Choroid plexus epithelial cell (primary cell): ENCODE results near the gene LAGE3.

Experiments used
- DNase-seq: peaks from one replicate; pipeline ENCODE4 v3.0.0-alpha.2; 2010; ENCODE audit warnings: low read depth
- H3K4me3 ChIP-seq: 2 replicates; pipeline ENCODE4 v1.5.1; 2011; ENCODE audit warnings: low read depth, mild to moderate bottlenecking, control low read depth, low read length, moderate library complexity
- CTCF ChIP-seq: conservative IDR thresholded peaks from 2 replicates; pipeline ENCODE4 v1.5.1; 2011; ENCODE audit warnings: low read depth, mild to moderate bottlenecking, control low read depth, inconsistent platforms, low read length, moderate library complexity

Gene LAGE3

GRCh38 chrX:154472685-154473632 is 6.1 kb downstream of the LAGE3 start:
- H3K4me3 ChIP-seq: no peak overlapping the region
- TF ChIP-seq CTCF: no peak

GRCh38 chrX:154471839-154472684 is 7.0 kb downstream of the LAGE3 start:
- no peak overlapping the region for H3K4me3 ChIP-seq
- no peak for DNase-seq
- no peak for TF ChIP-seq CTCF

More at GRCh38 chrX:154472685-154473632, 6.1 kb downstream of the LAGE3 start:
- no peak for DNase-seq

- no peak for TF ChIP-seq CTCF
- H3K4me3 ChIP-seq: no peak overlapping the region
- no peak for DNase-seq
These were observed 8.0 kb downstream of the LAGE3 start for GRCh38 chrX:154470914-154471568.

GRCh38 chrX:154470434-154470833 is 8.6 kb downstream of the LAGE3 start:
- no peak overlapping the region for H3K4me3 ChIP-seq
- DNase-seq: no peak
- TF ChIP-seq CTCF: no peak

- no peak for TF ChIP-seq CTCF
- DNase-seq: no peak
- H3K4me3 ChIP-seq: no peak overlapping the region
These were observed 9.2 kb downstream of the LAGE3 start for GRCh38 chrX:154469880-154470279.

GRCh38 chrX:154469114-154469513 is 10.0 kb downstream of the LAGE3 start:
- H3K4me3 ChIP-seq: no peak overlapping the region
- no peak for DNase-seq
- TF ChIP-seq CTCF: no peak
